DOHH2 (cell line): ENCODE measurements around the gene TOMM70.
"Not testable (repeated sequence)": the region's sequence is repeated elsewhere in the genome, so short reads cannot be mapped to it uniquely, and the experiment has no call there.

ENCODE experiments used
- H3F3A ChIP-seq: fragments of 200-600 bp; sonication (generic), shearing (Covaris generic); 2 replicates; pipeline ENCODE4 v1.6.0; 2016; ENCODE audit warnings: antibody characterized with exemption, mild to moderate bottlenecking; ENCODE audit not compliant: control insufficient read depth, insufficient read depth
- H3K27ac ChIP-seq: fragments of 200-600 bp; sonication (generic); 2 replicates; pipeline ENCODE4 v1.5.1; 2014; ENCODE audit warnings: low read depth, mild to moderate bottlenecking, low read length, moderate library complexity
- H3K27me3 ChIP-seq: fragments of 200-600 bp; sonication (generic); 2 replicates; pipeline ENCODE4 v1.6.1; 2014; ENCODE audit warnings: mild to moderate bottlenecking, low read length, mixed read lengths; ENCODE audit not compliant: control insufficient read depth
- H3K36me3 ChIP-seq: fragments of 200-600 bp; sonication (generic); 2 replicates; pipeline ENCODE4 v1.6.1; 2014; ENCODE audit warnings: mild to moderate bottlenecking, low read length, moderate library complexity, mixed read lengths; ENCODE audit not compliant: control insufficient read depth
- H3K4me1 ChIP-seq: fragments of 200-600 bp; sonication (generic); 2 replicates; pipeline ENCODE4 v1.6.1; 2014; ENCODE audit warnings: mild to moderate bottlenecking, low read length, mixed read lengths; ENCODE audit not compliant: control insufficient read depth
- H3K4me2 ChIP-seq: fragments of 200-600 bp; sonication (generic); 2 replicates; pipeline ENCODE4 v1.6.0; 2014; ENCODE audit warnings: mild to moderate bottlenecking, low read length, moderate library complexity
- H3K4me3 ChIP-seq: fragments of 200-600 bp; sonication (generic); 2 replicates; pipeline ENCODE4 v1.5.1; 2014; ENCODE audit warnings: mild to moderate bottlenecking, low read length, mixed read lengths
- H3K79me2 ChIP-seq: fragments of 200-600 bp; sonication (generic); 2 replicates; pipeline ENCODE4 v1.6.1; 2014; ENCODE audit warnings: mild to moderate bottlenecking, low read length, mixed read lengths; ENCODE audit not compliant: control insufficient read depth
- H3K9me2 ChIP-seq: fragments of 200-600 bp; sonication (generic); replicated peaks from 2 replicates; pipeline ENCODE4 v1.6.1; 2014; ENCODE audit warnings: mild to moderate bottlenecking, low read length, mixed read lengths; ENCODE audit not compliant: control insufficient read depth
- H3K9me3 ChIP-seq: fragments of 200-600 bp; sonication (generic); 2 replicates; pipeline ENCODE4 v1.6.1; 2014; ENCODE audit warnings: antibody characterized with exemption, low read length, mixed read lengths; ENCODE audit not compliant: control insufficient read depth, insufficient read depth
- H4K20me1 ChIP-seq: fragments of 200-600 bp; sonication (generic); 2 replicates; pipeline ENCODE4 v1.6.0; 2014; ENCODE audit warnings: low read depth, mild to moderate bottlenecking, antibody characterized with exemption, low read length, moderate library complexity; ENCODE audit not compliant: control insufficient read depth, insufficient read depth
- CTCF ChIP-seq: fragments of 200-600 bp; sonication (generic); IDR thresholded peaks from one replicate; pipeline ENCODE4 v1.5.1; 2014; ENCODE audit warnings: antibody characterized with exemption, mild to moderate bottlenecking, low read depth, low read length; ENCODE audit not compliant: poor library complexity, severe bottlenecking
- EZH2phosphoT487 ChIP-seq: fragments of 200-600 bp; sonication (generic); IDR thresholded peaks from 2 replicates; pipeline ENCODE4 v1.6.1; 2017; ENCODE audit warnings: borderline replicate concordance, mild to moderate bottlenecking, antibody characterized with exemption, low read length, moderate library complexity, mixed read lengths

The TOMM70 gene

GRCh38 chr3:100400780-100401673 is at the start of gene TOMM70, which contains the start of gene LNP1:
TSS of gene TOMM70 (minus strand) at chr3:100401089. CDS start at chr3:100400949, 140 bp downstream.
TSS of gene LNP1 (plus strand) at chr3:100401539. CDS start at chr3:100429730, 28,191 bp downstream.
- Histone ChIP-seq H3K4me1 (peaks cover 46% of the 10 kb centered on the region), H3K4me2 (peak within 1 kb of the TSS; percentile 92), H3F3A (no peaks in the 10 kb centered on the region), H3K27ac (peak within 1 kb of the TSS; percentile 66), H3K9me3 (no peaks in the 10 kb centered on the region), H3K9me2 (no peaks in the 10 kb centered on the region), H3K36me3 (peaks cover 27% of the 10 kb centered on the region), H3K79me2 (peaks cover 81% of the 10 kb centered on the region), H3K4me3 (peak within 1 kb of the TSS; percentile 96), H4K20me1 (peaks cover 11% of the 10 kb centered on the region; the same call in 1 of the 2 replicates), H3K27me3 (no peaks in the 10 kb centered on the region)
- peak; percentile 5 for TF ChIP-seq CTCF
- no peak for TF ChIP-seq EZH2phosphoT487

GRCh38 chr3:100449214-100449613 is 48.3 kb upstream of the TOMM70 start:
- H3K9me3 ChIP-seq = no peaks in the 10 kb centered on the region
- H3K27ac ChIP-seq = no peak overlapping the region
- H3K36me3 ChIP-seq = no peaks in the 10 kb centered on the region
- no peaks in the 10 kb centered on the region for H3K9me2 ChIP-seq
- H4K20me1 ChIP-seq = no peaks in the 10 kb centered on the region
- no peak for TF ChIP-seq CTCF
- no peak for TF ChIP-seq EZH2phosphoT487
- no peaks in the 10 kb centered on the region for H3K27me3 ChIP-seq
- no peaks in the 10 kb centered on the region for H3K79me2 ChIP-seq
- no peaks in the 10 kb centered on the region for H3K4me1 ChIP-seq
- H3F3A ChIP-seq = no peaks in the 10 kb centered on the region
- H3K4me3 ChIP-seq = no peak overlapping the region
- H3K4me2 ChIP-seq = no peak overlapping the region

- Histone ChIP-seq H3K4me2 (no peak overlapping the region), H3K9me2 (no peaks in the 10 kb centered on the region), H4K20me1 (no peaks in the 10 kb centered on the region), H3K9me3 (no peaks in the 10 kb centered on the region), H3K36me3 (no peaks in the 10 kb centered on the region), H3K4me3 (no peak overlapping the region), H3K4me1 (no peaks in the 10 kb centered on the region), H3K79me2 (no peaks in the 10 kb centered on the region), H3F3A (no peaks in the 10 kb centered on the region), H3K27me3 (no peaks in the 10 kb centered on the region), H3K27ac (no peak overlapping the region)
- TF ChIP-seq EZH2phosphoT487 (no peak), CTCF (no peak)
Measured at GRCh38 chr3:100448079-100448478, 47.2 kb upstream of the TOMM70 start.

- not testable (repeated sequence) for H3K27ac ChIP-seq, H4K20me1 ChIP-seq, H3K4me3 ChIP-seq, H3K36me3 ChIP-seq, H3K9me2 ChIP-seq, H3K9me3 ChIP-seq, H3K4me2 ChIP-seq, H3F3A ChIP-seq, H3K79me2 ChIP-seq, H3K27me3 ChIP-seq, H3K4me1 ChIP-seq
Measured at GRCh38 chr3:100447067-100447466, 46.2 kb upstream of the TOMM70 start.
